Measurements from ENCODE around the gene SNRNP70.
A peak's percentile ranks its signal among the peaks of the same experiment; 100 is the strongest.
"Not testable (repeated sequence)": the region's sequence is repeated elsewhere in the genome, so short reads cannot be mapped to it uniquely, and the experiment has no call there.

Gene SNRNP70, protein sequence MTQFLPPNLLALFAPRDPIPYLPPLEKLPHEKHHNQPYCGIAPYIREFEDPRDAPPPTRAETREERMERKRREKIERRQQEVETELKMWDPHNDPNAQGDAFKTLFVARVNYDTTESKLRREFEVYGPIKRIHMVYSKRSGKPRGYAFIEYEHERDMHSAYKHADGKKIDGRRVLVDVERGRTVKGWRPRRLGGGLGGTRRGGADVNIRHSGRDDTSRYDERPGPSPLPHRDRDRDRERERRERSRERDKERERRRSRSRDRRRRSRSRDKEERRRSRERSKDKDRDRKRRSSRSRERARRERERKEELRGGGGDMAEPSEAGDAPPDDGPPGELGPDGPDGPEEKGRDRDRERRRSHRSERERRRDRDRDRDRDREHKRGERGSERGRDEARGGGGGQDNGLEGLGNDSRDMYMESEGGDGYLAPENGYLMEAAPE

DNA sequence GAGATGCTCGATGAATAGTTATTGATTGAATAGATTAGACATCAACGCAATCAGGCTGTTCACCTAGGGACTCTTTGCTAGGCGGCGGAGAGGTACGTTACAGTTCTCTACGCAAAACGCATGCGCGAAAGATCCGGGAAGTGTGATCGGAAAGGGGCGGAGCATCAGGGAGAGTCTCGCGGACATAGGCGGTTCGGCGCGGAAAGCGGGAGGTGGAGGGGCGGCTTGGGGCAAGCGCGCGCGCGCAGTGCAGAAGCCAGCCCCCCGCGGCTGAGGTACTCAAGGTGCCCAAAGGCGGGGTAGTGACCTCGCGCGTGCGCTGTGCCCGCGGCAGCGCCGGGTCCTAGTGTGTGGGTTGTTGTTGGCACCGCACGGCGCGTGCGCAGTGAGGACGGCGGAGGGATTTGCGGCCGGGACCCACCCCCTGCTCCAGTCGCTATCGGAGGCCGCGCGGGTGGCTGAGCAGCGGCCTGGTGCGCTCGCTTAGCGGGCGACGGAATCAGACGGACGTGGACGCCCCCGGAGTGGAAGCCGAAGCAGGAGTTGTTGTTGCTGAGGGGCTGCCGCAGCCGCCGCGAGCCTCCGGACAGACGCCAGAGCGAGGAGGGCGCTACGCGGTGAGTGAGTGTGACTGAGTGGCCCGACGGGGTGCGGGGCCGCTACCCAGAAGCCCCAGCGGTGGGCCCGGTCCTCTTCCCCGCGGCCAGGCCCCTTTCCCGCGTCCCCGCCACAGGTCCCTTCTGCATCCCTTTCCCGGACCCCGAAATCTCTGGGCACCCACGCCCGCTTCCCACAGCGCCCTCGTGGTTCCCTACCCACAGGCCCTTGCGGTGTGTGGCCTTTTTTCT, at the start of gene SNRNP70:
Gene SNRNP70, plus strand, starts transcription at position 432 of the 848 bp plus-strand sequence. CDS start 964 bp downstream, outside the sequence.
- DNase-seq, result peak; percentile 95

DNA sequence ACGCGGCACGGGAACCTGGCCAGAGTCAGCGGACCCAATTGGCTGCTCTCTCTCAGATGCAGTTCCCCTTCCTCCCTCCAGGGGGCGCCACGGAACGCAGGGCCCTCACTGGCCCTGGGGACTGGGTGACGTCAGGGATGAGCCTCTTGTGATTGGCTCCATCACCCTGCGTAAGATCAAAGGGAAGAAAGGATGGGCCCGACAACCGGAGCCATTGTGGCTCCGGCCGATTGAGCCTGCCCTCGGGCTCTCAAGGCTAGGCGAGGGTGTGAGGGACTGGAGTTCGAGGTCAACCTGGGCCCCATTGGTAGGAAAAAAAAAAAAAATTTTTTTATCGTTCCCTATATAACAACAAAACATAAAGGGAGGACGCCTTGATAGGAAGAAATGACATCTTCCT, 48.4 kb upstream of the SNRNP70 start, which contains the start of gene CGB1:
Gene CGB1, minus strand, starts transcription at position 81 of the 400 bp plus-strand sequence. CDS start 184 bp downstream, outside the sequence.
- DNase-seq, result not testable (repeated sequence)

- DNase-seq, result not testable (repeated sequence)
Observed at GRCh38 chr19:49038111-49038510, 47.1 kb upstream of the SNRNP70 start.

GRCh38 chr19:49038557-49039276, 46.5 kb upstream of the SNRNP70 start:
- DNase-seq, result not testable (repeated sequence)

GRCh38 chr19:49039736-49040135, 45.5 kb upstream of the SNRNP70 start:
- DNase-seq, result not testable (repeated sequence)

GRCh38 chr19:49042177-49042576, 43.1 kb upstream of the SNRNP70 start:
- no peak for DNase-seq

GRCh38 chr19:49042666-49043065, 42.6 kb upstream of the SNRNP70 start:
- DNase-seq, result not testable (repeated sequence)

DNA sequence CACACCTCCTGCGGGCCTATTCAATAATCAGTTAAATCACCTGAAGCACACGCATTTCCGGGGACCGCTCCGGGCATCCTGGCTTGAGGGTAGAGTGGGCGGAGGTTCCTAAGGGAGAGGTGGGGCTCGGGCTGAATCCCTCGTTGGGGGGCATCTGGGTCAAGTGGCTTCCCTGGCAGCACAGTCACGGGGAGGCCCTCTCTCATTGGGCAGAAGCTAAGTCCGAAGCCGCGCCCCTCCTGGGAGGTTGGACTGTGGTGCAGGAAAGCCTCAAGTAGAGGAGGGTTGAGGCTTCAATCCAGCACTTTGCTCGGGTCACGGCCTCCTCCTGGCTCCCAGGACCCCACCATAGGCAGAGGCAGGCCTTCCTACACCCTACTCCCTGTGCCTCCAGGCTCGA, 41.7 kb upstream of the SNRNP70 start, which contains the start of gene CGB5:
Gene CGB5, plus strand, starts transcription at position 301 of the 400 bp plus-strand sequence. CDS start 362 bp downstream, outside the sequence.
- DNase-seq, result not testable (repeated sequence)

GRCh38 chr19:49049011-49049410, 36.2 kb upstream of the SNRNP70 start, which contains the start of gene CGB8:
Gene CGB8 (minus strand): TSS chr19:49049111. CDS start chr19:49048739, 372 bp downstream.
- DNase-seq, result not testable (repeated sequence)

GRCh38 chr19:49049834-49050233, 35.4 kb upstream of the SNRNP70 start:
- not testable (repeated sequence) for DNase-seq

DNA sequence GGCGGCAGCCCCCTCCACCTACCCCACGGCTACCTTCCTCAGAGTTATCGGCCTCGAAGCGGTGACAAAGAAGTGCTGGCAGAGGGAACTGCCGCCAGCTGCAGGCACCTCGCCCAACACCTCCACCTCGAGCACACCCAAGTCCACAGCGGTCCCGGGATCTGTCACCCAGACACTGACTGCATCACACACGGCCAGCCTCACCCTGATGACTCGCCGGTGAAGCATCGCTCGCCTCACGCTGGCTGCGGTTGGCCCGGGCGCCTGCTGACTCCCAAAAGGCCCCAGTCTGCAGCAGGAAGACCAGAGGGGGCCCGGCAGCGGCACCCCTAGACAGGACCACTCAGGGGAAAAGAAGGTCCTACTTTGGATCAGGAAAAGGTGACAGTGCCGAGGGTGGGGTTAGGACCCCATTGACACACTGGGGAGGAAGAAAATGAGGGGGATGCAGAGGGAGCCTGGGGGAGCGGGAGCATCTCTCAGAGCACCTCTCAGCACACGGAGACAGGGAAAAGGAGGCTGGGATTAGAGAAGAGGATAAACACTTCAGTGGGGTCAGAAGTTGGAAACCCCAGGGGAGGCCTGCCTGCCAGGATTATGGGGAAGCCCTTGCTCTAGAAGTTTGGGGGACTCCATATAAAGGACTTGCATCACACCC, 34.7 kb upstream of the SNRNP70 start:
- not testable (repeated sequence) for DNase-seq

DNA sequence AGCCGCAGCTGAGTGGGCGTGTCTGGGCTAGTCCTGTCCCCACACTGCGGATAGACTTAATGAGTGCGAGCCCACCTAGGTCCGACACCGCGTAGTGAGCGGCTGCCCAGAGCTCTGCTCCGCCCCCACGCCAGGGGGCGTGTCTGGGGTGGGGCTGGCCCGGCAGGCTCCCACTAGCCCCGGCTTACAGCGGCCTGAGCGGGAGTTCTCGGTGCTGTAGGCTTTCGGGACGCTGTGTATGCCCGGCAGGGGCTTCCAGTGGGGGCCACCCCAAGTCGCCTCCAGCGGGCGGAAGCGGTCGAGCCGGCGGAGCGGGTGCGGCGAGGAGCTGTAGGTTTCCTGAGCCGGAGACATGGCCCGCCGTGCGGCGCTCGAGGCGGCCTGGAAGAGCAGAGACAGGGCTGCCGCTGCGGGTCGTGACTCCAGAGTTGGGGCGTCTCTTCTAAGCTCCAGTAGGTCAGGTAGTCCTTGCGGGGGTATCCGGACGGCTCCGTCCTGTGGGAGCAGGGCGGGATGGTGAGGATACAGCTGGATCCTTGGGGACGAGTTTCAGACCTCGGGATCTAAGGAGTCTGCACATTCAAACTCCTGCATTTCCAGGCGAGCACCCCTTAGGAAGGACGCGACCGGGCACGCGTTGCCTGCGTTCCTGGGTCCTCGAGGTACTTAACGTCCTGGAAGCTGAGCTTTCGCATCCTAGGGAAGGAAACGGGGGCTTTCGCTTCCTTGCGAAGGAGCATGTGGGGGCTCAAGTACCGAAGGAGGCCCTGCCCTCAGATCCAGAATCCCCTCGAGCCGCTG, 28.9 kb upstream of the SNRNP70 start:
- no peak for DNase-seq

DNA sequence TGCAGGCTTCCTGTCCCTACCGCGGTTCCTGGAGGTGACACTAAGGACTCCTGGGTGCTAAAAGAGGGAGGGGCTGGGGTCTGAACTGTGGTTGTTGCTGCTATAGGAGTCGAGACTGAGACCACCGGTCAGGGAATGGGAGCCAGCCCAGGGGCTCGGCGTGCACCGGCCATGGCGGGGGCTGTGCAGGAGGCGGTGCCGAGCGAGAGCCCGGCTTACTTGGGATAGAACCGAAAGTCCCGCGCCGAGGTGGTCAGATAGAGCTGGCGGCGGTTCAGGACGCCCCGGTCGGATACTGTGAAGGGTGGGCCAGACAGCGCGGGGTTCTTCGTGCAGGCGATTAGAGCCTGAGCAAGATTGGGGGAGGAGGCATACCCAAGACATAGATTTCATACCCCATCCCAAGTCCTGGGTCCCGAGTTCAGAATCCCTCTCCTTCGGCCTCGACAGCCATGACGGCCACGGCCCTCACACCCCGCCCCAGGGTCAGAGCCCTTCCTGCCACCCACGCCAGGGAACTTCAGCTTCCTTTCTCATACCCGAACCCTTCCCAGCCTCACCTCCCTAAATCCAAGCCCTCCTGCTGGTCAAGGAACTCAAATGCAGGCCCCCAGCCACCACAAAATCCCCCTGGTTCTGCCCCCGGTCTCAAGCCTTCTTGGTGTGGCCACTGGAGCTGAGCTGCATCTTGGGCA, 28.2 kb upstream of the SNRNP70 start:
- DNase-seq, result not testable (repeated sequence)

GRCh38 chr19:49057636-49058234, 27.5 kb upstream of the SNRNP70 start, which contains the start of gene CGB7:
Gene CGB7 (minus strand): TSS chr19:49057749. CDS start chr19:49055375, 2,374 bp downstream.
- no peak for DNase-seq

GRCh38 chr19:49058562-49058961, 26.7 kb upstream of the SNRNP70 start:
- no peak for DNase-seq

GRCh38 chr19:49059053-49059452, 26.2 kb upstream of the SNRNP70 start:
- no peak for DNase-seq

DNA sequence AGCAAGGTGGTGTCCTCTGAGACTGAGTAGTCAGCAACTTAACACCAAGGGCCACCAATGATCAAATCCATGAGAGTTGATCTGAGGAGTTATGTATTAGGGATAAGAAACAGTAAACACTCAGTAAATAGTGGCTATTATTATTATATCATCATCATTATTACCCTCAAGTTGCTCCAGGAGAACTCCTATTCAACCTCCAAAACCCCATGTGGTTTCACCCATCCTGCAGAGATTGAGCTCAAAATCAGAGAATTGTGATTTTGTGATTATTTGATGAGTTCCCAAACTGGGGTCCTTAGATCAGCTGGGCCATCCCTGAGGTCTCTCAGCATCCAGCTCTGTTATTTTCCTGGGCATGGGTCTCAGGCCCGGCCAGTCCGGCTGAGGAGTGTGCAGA, 24.3 kb upstream of the SNRNP70 start:
- DNase-seq, result no peak

DNA sequence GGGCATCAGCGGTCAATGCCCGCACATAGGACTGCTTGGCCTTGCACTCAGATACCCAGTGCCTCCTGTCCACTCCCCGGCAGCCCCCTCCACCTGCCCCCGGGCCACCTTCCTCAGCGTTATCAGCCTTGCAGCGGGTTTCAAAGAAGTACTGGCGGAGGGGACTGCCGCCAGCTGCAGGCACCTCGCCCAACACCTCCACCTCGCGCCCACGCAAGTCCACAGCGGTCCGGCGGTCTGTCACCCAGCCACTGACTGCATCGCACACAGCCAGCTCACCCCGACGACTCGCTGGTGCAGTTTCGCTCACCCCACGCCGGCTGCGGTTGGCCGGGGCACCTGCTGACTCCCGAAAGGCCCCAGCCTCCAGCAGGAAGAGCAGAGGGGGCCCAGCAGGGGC, 23.8 kb upstream of the SNRNP70 start:
- DNase-seq, result no peak

DNA sequence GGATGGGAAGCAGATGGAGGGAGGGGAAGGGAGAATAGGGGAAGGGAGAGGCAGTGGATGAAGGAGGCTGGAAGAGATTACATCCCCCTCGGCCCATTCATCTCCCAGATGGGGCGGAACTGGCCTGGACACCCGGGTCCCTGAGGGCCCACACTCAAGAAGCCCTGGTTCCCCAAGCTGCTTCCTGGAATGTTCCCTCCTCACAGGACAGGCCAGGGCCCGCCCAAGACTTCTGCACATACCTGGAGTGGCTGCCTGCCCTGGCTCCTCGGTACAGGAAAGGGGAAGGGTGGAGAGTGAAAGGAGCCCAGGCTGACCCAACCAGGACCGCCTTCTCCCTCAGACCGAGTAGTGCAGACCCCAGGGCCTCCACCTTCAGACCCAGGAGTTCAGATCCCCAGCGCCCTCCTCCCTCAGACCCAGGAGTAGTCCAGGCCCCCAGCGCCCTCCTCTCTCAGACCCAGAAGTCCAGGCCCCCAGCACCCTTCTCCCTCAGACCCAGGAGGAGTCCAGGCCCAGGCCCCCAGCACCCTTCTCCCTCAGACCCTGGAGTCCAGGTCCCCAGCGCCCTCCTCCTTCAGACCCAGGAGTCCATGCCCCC, 21.1 kb upstream of the SNRNP70 start:
- no peak for DNase-seq

All from NCI-H524 treated with DMSO at 0.1 percent for 48 hours (cell line).